DMS79 treated with DMSO at 0.1 percent for 48 hours (cell line): Measurements from ENCODE around the gene STARD13.
"Not testable (repeated sequence)": the region's sequence is repeated elsewhere in the genome, so short reads cannot be mapped to it uniquely, and the experiment has no call there.

Source experiments
- DNase-seq: peaks from one replicate; lab custom pipeline; 2025; lab: John Stamatoyannopoulos, UW

The STARD13 gene

GRCh38 chr13:33257841-33258807 is 27.4 kb downstream of the STARD13 start:
- DNase-seq: no peak

DNA sequence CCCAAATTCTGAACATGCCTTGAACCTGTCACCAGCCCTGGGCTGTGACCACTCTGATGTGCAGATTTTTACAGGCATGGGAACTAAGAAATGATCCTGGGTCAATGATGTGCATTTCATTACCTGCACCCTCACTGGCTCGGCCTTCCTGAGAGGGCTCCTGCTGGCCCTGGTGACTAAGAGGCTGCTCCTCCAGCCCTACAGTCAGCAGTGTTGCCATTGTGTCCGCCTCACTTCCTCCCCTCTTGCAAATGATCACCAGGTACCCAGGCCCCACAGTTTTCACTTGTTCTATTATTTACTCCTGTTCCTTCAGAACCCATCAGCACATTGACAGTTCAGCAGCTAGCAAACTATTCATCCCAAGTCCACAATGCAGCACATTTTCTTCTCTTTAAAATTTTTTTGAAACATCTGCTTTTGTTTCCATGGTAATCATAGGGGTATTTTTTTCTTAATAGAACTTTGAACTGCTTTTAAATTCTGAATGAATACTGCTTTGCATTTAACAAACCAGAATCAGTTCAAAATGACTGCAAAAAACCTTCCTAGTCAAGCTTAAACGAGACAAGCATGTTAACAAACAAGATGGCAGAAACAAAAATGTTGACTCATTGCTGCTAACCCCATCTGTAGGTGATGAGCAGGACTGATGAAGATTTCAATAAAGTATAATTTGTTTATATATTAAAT is 29.3 kb downstream of the STARD13 start:
- no peak for DNase-seq

DNA sequence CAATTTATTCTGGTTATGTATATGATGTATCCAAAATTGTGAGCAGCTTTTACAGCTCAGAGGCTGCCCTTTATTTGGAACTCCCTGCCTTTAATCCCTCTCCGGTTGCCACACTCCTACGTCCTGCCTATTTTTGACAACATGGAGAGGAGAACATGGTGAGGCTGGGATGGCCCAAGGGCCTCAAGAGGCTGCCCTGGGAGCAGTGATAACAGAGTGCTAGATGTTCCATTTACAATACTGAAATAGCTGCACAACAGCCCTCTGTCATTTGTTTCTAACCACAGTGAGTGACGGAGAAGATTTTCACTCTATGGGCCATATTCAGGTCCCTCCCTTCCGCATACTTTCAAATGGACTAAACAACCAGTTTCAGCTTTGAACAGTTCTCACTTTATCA is 33.4 kb downstream of the STARD13 start:
- no peak for DNase-seq

- no peak for DNase-seq
These were observed 34.4 kb downstream of the STARD13 start for GRCh38 chr13:33251131-33251661.

- DNase-seq: no peak
These were observed 34.9 kb downstream of the STARD13 start for GRCh38 chr13:33250609-33251008.

- no peak for DNase-seq
These were observed 35.7 kb downstream of the STARD13 start for GRCh38 chr13:33249894-33250293.

GRCh38 chr13:33249066-33249465 is 36.5 kb downstream of the STARD13 start:
- no peak for DNase-seq

- DNase-seq: no peak
These were observed 39.9 kb downstream of the STARD13 start for GRCh38 chr13:33245505-33246158.

DNA sequence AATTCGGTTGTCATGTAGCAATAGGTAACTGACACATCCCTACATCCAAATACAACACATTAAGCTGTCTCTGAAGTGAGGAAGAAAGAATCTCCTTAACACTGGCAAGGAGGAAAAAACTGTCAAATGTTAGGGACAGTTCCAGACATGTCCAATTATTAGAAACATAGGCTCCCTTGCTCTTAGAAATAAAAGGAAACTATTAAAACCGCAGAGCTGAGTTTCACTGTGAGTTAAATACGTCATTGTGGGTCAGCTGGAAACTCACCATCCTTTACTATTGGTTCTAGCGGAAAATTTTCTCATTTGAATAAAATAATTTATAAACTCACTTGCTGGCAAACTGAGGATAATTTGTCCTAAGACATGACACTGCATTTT is 40.7 kb downstream of the STARD13 start:
- no peak for DNase-seq

DNA sequence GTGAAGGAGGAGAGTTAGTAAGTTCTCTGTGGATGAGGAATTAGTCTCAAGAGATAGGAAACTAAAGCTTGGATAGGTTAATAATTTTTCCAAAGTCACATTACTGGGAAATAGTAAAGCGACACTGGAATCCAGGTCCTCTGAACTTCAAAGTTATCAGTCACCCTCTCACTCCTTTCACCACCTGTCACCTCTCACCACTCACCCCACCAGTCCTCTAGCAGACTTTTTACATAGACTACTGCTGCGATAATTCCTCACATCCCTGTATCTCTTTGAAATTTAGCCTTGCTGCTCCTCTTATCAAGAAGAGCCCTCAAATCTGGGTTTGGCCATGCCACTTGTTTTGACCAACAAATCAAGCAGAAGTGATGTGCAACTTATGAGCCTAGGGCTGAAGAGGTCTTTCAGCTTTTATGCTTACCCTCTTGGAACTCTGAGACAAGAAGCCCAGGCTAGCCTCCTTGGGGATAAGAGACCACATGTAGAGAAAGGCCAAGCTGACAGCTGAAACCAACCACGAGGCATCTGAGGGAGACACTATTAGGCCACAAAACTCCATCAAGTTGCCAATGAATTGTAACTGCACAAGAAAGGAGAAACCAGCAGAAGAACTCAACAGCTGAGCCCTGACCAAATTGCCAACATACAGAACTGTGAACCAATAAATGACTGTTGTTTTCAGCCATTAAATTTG is 41.2 kb downstream of the STARD13 start:
- no peak for DNase-seq

DNA sequence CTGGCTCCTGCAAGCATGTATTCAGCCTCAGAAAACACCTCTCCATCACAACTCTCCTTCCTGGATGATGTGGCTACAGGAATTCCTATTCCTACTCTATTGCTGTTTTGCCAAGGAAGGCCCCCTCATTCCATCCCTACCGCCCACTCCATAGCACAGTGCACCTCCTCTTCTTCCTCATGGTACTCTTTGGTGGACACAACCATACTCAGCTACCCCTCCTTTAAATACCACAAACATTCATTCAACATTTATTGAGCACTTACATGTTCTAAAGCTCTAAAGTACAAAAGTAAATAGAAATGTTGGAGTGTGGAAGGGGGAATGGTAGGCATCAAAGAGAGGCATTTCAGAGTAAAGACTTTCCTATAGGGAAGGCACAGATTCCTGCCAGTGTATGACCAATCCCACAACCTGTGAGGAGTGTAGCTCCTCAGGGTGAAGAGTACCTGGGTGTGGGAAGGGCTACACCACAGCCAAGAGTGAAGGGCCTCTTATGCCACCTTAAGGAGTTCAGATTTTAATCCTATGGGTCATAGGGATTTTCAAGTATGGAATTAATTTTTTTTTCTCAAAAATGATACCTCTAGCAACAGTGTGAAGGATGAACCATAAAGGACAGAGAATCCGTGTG is 42.5 kb downstream of the STARD13 start:
- DNase-seq: no peak

GRCh38 chr13:33242372-33242771 is 43.2 kb downstream of the STARD13 start:
- not testable (repeated sequence) for DNase-seq

DNA sequence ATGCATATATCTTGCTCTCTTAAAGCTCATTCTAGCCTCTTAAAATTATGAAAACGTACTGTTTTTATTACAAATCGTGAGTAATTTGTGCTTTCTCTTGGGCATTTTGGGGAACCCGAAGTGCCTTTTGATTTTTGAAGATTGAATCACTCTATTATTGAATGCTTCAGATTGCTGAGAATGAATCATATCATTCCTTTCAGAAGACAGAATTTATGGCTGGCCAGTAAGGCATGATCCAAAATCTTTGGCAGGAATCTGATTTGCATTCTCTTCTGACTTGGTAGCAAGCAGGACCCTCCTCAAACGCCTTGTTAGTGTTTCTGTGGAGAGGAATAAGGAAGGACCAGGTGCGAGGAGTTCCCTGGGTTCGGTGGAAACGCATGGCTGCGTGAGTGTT is 49.5 kb downstream of the STARD13 start:
- no peak for DNase-seq

DNA sequence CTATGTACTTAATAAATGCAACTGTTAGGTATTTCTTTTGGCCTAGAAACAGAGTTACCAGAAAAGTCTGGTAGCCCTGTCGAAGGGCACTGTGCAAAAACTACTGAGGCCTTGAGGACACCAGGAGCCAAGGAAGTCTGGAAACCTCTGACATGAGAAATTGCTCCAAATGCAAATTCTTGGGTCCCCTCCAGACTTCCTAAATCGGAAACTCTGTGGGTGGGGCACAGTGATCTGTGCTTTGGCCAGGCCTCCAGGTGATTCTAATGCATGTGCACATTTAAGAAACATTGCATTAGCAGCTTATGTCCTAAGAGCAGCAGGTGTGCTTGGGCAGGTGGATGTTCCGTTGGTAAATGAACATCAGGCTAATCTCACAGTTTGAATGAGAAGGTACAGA is 50.0 kb downstream of the STARD13 start:
- no peak for DNase-seq

- no peak for DNase-seq
These were observed 50.5 kb downstream of the STARD13 start for GRCh38 chr13:33235078-33235477.

- no peak for DNase-seq
These were observed 52.0 kb downstream of the STARD13 start for GRCh38 chr13:33233547-33233946.

DNA sequence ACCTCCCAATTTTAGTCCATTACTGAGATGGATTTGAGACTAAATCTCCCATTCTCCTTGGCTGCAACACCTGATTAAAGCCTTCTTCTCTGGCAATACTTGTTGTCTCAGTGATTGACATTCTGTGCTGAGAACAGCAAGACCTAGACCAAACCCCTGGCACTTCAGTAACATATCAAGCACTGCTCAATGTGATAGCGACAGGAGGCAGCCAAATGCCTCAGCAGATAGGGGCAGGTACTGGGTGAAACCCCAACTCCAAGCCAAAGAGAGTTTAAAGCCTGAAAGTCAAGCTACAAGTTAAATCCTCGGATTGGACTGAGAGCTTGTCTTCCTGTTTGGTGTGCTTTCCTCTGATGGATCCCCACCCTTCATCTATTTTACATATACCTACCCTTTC is 52.7 kb downstream of the STARD13 start:
- DNase-seq: no peak

DNA sequence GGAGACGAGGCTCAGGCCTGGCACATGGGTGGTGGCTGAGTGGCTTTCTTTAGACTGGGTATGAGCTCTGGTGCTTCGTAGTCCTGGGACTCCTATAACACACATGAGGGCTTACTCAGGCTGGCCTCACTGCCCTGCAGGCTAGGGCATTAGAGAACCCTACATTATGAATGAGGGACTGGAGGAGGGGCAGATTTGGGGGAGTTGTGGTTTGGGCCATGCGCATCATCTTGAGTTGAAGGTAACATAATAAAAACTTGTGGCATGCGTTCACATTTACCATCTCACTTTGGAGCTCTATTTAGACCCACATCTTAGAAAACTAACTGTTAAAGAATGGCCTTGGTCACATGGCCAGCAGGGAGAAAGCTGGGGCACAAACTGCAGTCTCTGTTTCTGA is 54.2 kb downstream of the STARD13 start:
- no peak for DNase-seq

GRCh38 chr13:33230178-33230881 is 55.2 kb downstream of the STARD13 start:
- DNase-seq: no peak

DNA sequence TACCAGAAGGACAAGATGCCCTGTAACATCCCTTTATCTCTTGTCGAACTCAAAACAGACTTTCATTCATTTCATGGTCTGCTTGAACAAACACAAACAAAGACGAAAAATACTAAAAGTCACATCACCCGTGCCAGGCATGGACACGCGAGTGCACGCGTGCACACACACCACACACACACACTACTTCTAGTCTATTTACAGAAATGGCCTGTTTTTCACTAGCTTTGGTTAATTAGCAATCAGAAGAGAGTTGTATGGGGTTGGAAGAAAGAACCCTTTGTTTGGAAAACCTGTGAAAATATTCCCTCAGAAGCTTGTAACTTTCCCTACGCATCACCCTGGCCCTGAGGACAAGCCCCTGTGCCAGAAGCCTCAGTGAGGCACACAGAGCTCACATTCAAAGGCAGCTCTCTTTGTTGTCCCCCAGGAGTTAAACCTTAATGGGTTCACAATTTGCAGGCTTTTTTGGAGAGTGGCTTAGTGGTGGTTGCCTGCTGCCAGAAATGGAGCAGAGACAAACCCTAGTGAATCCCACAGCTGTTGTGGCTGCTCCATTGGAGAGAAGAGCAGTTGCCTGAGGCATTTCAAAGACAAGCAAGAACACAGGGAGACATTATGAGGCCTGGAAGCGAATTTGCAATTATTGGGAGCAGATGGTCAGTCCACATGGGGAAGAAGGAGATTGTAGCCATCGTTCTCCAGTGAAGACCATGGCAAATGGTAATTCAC is 55.9 kb downstream of the STARD13 start:
- no peak for DNase-seq
